ENCODE data around the gene RAI14.

The RAI14 gene

DNA sequence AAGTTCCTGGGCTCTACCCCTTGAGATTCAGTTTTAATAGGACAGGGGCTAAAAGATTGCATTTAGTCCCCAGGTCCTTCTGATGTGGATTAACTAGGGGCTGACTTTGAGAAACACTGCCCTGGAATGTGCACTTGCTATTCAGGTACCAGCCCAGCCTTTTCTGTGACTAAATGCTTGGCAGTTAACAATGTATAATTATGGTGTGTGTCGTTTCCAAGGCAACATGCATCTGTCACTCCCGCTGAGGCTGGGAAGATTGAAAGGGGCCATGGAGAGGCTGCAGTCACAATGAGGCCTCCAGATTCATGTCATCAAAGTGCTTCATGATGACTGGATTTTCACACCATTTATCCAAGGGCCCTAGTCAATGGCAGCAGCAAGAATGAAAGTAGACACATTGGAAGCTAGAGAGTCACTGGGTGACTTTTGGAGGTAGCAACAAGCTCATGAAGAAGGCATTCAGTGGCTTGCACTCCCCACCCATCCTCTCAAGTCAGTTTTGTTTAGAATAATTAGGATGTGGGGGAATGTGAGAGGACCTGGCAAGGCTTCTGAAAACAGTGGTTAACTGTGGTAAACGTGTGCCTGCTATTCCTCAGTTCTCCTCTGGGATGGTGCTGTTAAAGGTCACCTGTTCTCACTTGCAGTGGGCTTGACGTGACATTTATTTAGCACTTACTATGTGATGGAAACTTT is 28.3 kb downstream of the RAI14 start:
- Histone ChIP-seq H2BK5ac (ENCODE audit: low read depth, low read length, poor library complexity) (no peak overlapping the region), H3K27ac (ENCODE audit: low read depth, low read length) (peak overlapping the region; percentile 59), H4K8ac (ENCODE audit: low read depth, low read length) (no peak overlapping the region), H3K36me3 (ENCODE audit: control insufficient read depth in 1 of 2, insufficient read depth in 2 of 2, low read length in 2 of 2) (peaks cover 4 to 6% of the 10 kb centered on the region in 2 experiments), H2AFZ (ENCODE audit: insufficient read depth, low read length, poor library complexity) (no peak overlapping the region), H3K79me1 (ENCODE audit: low read length) (peaks cover 3% of the 10 kb centered on the region), H3K27me3 (ENCODE audit: insufficient read depth, low read length) (no peaks in the 10 kb centered on the region), H3K79me2 (ENCODE audit: control insufficient read depth, insufficient read depth, low read length, poor library complexity) (peaks cover 6% of the 10 kb centered on the region), H3K14ac (ENCODE audit: low read length) (no peak overlapping the region), H3K23ac (ENCODE audit: low read length) (no peak overlapping the region), H3K4me2 (ENCODE audit: low read length) (peak overlapping the region; percentile 11), H4K12ac (ENCODE audit: low read depth, low read length) (no peak overlapping the region), H3K4me1 (ENCODE audit: control insufficient read depth in 1 of 2, insufficient read depth in 2 of 2, low read length in 2 of 2) (peaks cover 8 to 19% of the 10 kb centered on the region in 2 experiments), H2AK5ac (ENCODE audit: low read length) (no peak overlapping the region), H4K91ac (ENCODE audit: low read depth, low read length) (no peak overlapping the region), H2BK12ac (ENCODE audit: low read length) (no peak overlapping the region), H3K9me3 (ENCODE audit: insufficient read depth, low read depth, low read length) (no peaks in the 10 kb centered on the region), H2BK120ac (ENCODE audit: insufficient read depth, low read length, poor library complexity) (no peak overlapping the region), H3K4ac (ENCODE audit: low read depth, low read length) (peak overlapping the region; percentile 21), H3K4me3 (ENCODE audit: low read depth, low read length) (no peak overlapping the region), H3K9ac (ENCODE audit: low read length) (no peak overlapping the region), H3K18ac (ENCODE audit: low read length) (no peak overlapping the region)
- WGBS (ENCODE audit: extremely low coverage, insufficient coverage, insufficient read length) = no CpG with 5 or more reads among the region's 4 CpGs
- DNase-seq = peak; percentile 61 to 85

DNA sequence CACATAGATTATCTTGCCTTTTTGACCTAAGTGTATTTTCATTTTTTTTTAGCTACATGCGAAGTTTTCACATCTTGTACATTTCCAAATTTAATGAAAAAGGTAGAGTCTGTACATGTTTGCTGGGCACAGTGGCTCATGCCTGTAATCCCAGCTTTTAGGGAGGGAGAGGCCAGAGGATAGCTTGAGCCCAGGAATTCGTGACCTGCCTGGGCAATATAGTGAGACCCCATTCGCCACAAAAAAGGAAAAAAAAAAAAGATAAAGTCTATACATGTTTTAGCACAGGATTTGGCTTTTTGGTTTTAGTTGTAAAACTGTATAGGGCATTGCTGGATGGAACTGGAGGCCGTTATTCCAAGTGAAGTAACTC is 28.8 kb downstream of the RAI14 start:
- Histone ChIP-seq H3K27me3 (ENCODE audit: insufficient read depth, low read length) (no peaks in the 10 kb centered on the region), H4K91ac (ENCODE audit: low read depth, low read length) (no peak overlapping the region), H3K4me1 (ENCODE audit: control insufficient read depth in 1 of 2, insufficient read depth in 2 of 2, low read length in 2 of 2) (peaks cover 6 to 19% of the 10 kb centered on the region in 2 experiments), H4K8ac (ENCODE audit: low read depth, low read length) (no peak overlapping the region), H3K79me2 (ENCODE audit: control insufficient read depth, insufficient read depth, low read length, poor library complexity) (peaks cover 4% of the 10 kb centered on the region), H3K18ac (ENCODE audit: low read length) (no peak overlapping the region), H3K27ac (ENCODE audit: low read depth, low read length) (peak overlapping the region; percentile 59), H4K12ac (ENCODE audit: low read depth, low read length) (no peak overlapping the region), H3K9me3 (ENCODE audit: insufficient read depth, low read depth, low read length) (no peaks in the 10 kb centered on the region), H2BK12ac (ENCODE audit: low read length) (no peak overlapping the region), H2BK120ac (ENCODE audit: insufficient read depth, low read length, poor library complexity) (peak overlapping the region; percentile 49), H2AK5ac (ENCODE audit: low read length) (no peak overlapping the region), H3K79me1 (ENCODE audit: low read length) (peaks cover 3% of the 10 kb centered on the region), H3K4me2 (ENCODE audit: low read length) (no peak overlapping the region), H3K14ac (ENCODE audit: low read length) (no peak overlapping the region), H3K4me3 (ENCODE audit: low read depth, low read length) (no peak overlapping the region), H3K36me3 (ENCODE audit: control insufficient read depth in 1 of 2, insufficient read depth in 2 of 2, low read length in 2 of 2) (peaks cover 6 to 7% of the 10 kb centered on the region in 2 experiments), H3K4ac (ENCODE audit: low read depth, low read length) (no peak overlapping the region), H3K9ac (ENCODE audit: low read length) (no peak overlapping the region), H3K23ac (ENCODE audit: low read length) (no peak overlapping the region), H2AFZ (ENCODE audit: insufficient read depth, low read length, poor library complexity) (no peak overlapping the region), H2BK5ac (ENCODE audit: low read depth, low read length, poor library complexity) (no peak overlapping the region)
- WGBS (ENCODE audit: extremely low coverage, insufficient coverage, insufficient read length) = no CpG with 5 or more reads among the region's 4 CpGs
- no peak for DNase-seq

DNA sequence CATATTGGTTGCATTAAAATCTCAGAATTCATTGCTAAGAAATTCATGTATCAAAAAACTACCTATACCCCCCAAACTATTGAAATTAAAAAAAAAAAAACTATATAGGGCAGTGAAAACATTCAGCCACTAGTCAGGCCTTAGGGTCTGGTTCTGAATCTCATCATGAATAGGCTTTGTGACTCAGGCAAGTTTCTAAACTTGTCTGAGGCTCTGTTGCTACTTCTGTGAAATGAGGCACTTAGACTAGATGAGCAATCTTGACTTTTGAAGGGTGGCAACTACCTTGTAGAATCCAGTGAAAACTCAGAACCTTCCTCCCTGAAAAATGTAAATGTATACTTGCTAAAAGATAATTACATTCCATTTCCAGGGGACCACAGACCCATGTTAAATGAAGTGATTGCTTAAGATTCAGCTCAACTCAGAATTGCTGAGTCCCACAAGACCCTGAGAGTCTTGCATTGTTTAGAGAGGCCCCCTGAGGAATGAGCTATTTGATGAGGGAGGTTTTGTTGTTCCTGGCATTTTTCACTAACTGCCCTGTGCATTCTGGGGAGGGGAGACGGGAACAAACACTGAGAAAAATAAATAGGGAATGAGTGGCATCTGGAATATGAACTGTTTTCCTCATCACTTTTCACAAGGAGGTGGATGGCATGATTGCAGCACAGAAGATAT is 29.5 kb downstream of the RAI14 start:
- H3K79me1 ChIP-seq (ENCODE audit: low read length) = peaks cover 3% of the 10 kb centered on the region
- no peak overlapping the region for H2AFZ ChIP-seq (ENCODE audit: insufficient read depth, low read length, poor library complexity)
- peaks cover 2% of the 10 kb centered on the region for H3K79me2 ChIP-seq (ENCODE audit: control insufficient read depth, insufficient read depth, low read length, poor library complexity)
- peaks cover 6 to 22% of the 10 kb centered on the region in 2 experiments for H3K4me1 ChIP-seq (ENCODE audit: control insufficient read depth in 1 of 2, insufficient read depth in 2 of 2, low read length in 2 of 2)
- H4K91ac ChIP-seq (ENCODE audit: low read depth, low read length) = no peak overlapping the region
- no peak overlapping the region for H3K23ac ChIP-seq (ENCODE audit: low read length)
- no peak overlapping the region for H3K4me2 ChIP-seq (ENCODE audit: low read length)
- no peak overlapping the region for H3K9ac ChIP-seq (ENCODE audit: low read length)
- H4K12ac ChIP-seq (ENCODE audit: low read depth, low read length) = no peak overlapping the region
- H2BK120ac ChIP-seq (ENCODE audit: insufficient read depth, low read length, poor library complexity) = no peak overlapping the region
- H4K8ac ChIP-seq (ENCODE audit: low read depth, low read length) = no peak overlapping the region
- peak overlapping the region; percentile 31 for H2BK5ac ChIP-seq (ENCODE audit: low read depth, low read length, poor library complexity)
- H3K4ac ChIP-seq (ENCODE audit: low read depth, low read length) = peak overlapping the region; percentile 15
- no peak overlapping the region for H2AK5ac ChIP-seq (ENCODE audit: low read length)
- no peaks in the 10 kb centered on the region for H3K9me3 ChIP-seq (ENCODE audit: insufficient read depth, low read depth, low read length)
- no peak overlapping the region for H2BK12ac ChIP-seq (ENCODE audit: low read length)
- H3K4me3 ChIP-seq (ENCODE audit: low read depth, low read length) = no peak overlapping the region
- H3K27me3 ChIP-seq (ENCODE audit: insufficient read depth, low read length) = no peaks in the 10 kb centered on the region
- H3K27ac ChIP-seq (ENCODE audit: low read depth, low read length) = peak overlapping the region; percentile 84
- peak; percentile 44 to 84 for DNase-seq
- H3K14ac ChIP-seq (ENCODE audit: low read length) = no peak overlapping the region
- H3K36me3 ChIP-seq (ENCODE audit: control insufficient read depth in 1 of 2, insufficient read depth in 2 of 2, low read length in 2 of 2) = peaks cover 11% of the 10 kb centered on the region in 2 experiments
- no CpG with 5 or more reads among the region's 1 CpG for WGBS (ENCODE audit: extremely low coverage, insufficient coverage, insufficient read length)
- no peak overlapping the region for H3K18ac ChIP-seq (ENCODE audit: low read length)

DNA sequence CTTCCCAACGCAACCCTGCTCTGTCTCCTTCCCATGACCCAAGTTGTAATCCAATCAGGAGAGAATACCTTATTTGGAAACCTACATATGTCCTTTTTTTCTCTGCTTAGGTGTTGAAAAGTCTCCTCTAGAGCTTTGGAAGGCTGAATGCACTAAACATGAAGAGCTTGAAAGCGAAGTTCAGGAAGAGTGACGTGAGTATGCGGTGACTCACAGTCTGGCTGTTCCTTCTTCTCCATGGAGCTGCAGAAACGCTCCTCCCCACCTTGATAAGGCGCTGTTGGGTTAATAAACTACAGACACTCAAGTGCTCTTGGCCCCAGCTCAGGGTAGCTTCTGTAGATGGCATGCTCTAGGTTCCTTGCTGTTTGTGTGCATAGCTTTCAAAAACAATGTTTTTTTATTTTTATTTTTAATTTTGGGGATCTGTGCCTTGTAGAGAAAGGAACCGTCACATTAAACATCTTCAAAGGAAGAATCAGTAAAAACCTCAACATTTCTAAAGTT is 30.7 kb downstream of the RAI14 start:
- Histone ChIP-seq H3K9me3 (ENCODE audit: insufficient read depth, low read depth, low read length) (no peaks in the 10 kb centered on the region), H3K4ac (ENCODE audit: low read depth, low read length) (no peak overlapping the region), H3K9ac (ENCODE audit: low read length) (no peak overlapping the region), H2AFZ (ENCODE audit: insufficient read depth, low read length, poor library complexity) (no peak overlapping the region), H4K91ac (ENCODE audit: low read depth, low read length) (no peak overlapping the region), H3K4me1 (ENCODE audit: control insufficient read depth in 1 of 2, insufficient read depth in 2 of 2, low read length in 2 of 2) (peaks cover 6 to 23% of the 10 kb centered on the region in 2 experiments), H2BK12ac (ENCODE audit: low read length) (no peak overlapping the region), H4K12ac (ENCODE audit: low read depth, low read length) (no peak overlapping the region), H3K27ac (ENCODE audit: low read depth, low read length) (peak overlapping the region; percentile 70), H3K23ac (ENCODE audit: low read length) (no peak overlapping the region), H2BK120ac (ENCODE audit: insufficient read depth, low read length, poor library complexity) (no peak overlapping the region), H3K79me1 (ENCODE audit: low read length) (peaks cover 3% of the 10 kb centered on the region), H3K27me3 (ENCODE audit: insufficient read depth, low read length) (no peaks in the 10 kb centered on the region), H2AK5ac (ENCODE audit: low read length) (no peak overlapping the region), H3K4me2 (ENCODE audit: low read length) (peak overlapping the region; percentile 23), H3K18ac (ENCODE audit: low read length) (no peak overlapping the region), H4K8ac (ENCODE audit: low read depth, low read length) (peak overlapping the region; percentile 22), H3K14ac (ENCODE audit: low read length) (no peak overlapping the region), H3K79me2 (ENCODE audit: control insufficient read depth, insufficient read depth, low read length, poor library complexity) (peaks cover 4% of the 10 kb centered on the region), H3K4me3 (ENCODE audit: low read depth, low read length) (no peak overlapping the region), H2BK5ac (ENCODE audit: low read depth, low read length, poor library complexity) (no peak overlapping the region), H3K36me3 (ENCODE audit: control insufficient read depth in 1 of 2, insufficient read depth in 2 of 2, low read length in 2 of 2) (peaks cover 11% of the 10 kb centered on the region in 2 experiments)
- no CpG with 5 or more reads among the region's 7 CpGs for WGBS (ENCODE audit: extremely low coverage, insufficient coverage, insufficient read length)
- peak; percentile 92 to 95 for DNase-seq

All from trophoblast cell (in vitro differentiated cells and primary cell).